ENCODE measurements around the gene ZAR1. TPM values are rescaled to one million over a fixed set of nuclear protein-coding genes. Genes with fewer than 3 reads are reported as not detected.
A peak's percentile ranks its signal among the peaks of the same experiment; 100 is the strongest.

ZAR1 gene
- total and polyA plus RNA-seq, 11 donors: not detected

GRCh38 chr4:48483006-48483776 lies 6.9 kb upstream of the ZAR1 start, which contains the start of gene SLC10A4:
Gene SLC10A4, plus strand, starts transcription at chr4:48483343. Its CDS starts 219 bp downstream, at chr4:48483562.
- 1 to 8% (median 3%) methylated on average over 14 to 85 of the region's 85 CpGs for WGBS, 4 donors
- Histone ChIP-seq H3K4me1 (peaks cover 0 to 16% (median 0%) of the 10 kb centered on the region in 12 donors), H3K36me3 (no peaks in the 10 kb centered on the region), H3K27me3 (peaks cover 13 to 78% (median 41%) of the 10 kb centered on the region in 9 donors), H3K4me3 (peak within 1 kb of the TSS; percentile 8 to 53 (median 44)), H3K9me3 (no peaks in the 10 kb centered on the region), H3K27ac (no peak within 1 kb of the TSS)
- ATAC-seq (peak in 2 of 4 donors; percentile 31 to 38), DNase-seq (peak in 1 of 5 donors; percentile 28)
- TF ChIP-seq CTCF (IDR thresholded peaks at IDR 0.05) (no peak), POLR2A (IDR thresholded peaks at IDR 0.05) (no peak)
- intact Hi-C loops (cut with DNase I): no loop called here

- Histone ChIP-seq H3K27me3 (peaks cover 13 to 86% (median 42%) of the 10 kb centered on the region in 9 donors), H3K27ac (no peak overlapping the region), H3K4me3 (peak overlapping the region; percentile 8 to 53 (median 44)), H3K9me3 (no peaks in the 10 kb centered on the region), H3K4me1 (peaks cover 0 to 12% (median 0%) of the 10 kb centered on the region in 12 donors), H3K36me3 (no peaks in the 10 kb centered on the region)
- ATAC-seq (peak in 2 of 4 donors; percentile 28 to 46), DNase-seq (peak in 1 of 5 donors; percentile 53)
- intact Hi-C loops (cut with DNase I): no loop called here
- 6 to 21% (median 10%) methylated on average over 35 to 66 of the region's 66 CpGs for WGBS, 4 donors
- TF ChIP-seq POLR2A (IDR thresholded peaks at IDR 0.05) (no peak), CTCF (IDR thresholded peaks at IDR 0.05) (no peak)
Measured at GRCh38 chr4:48483777-48484493, 6.1 kb upstream of the ZAR1 start.

GRCh38 chr4:48484494-48485168 lies 5.4 kb upstream of the ZAR1 start:
- Histone ChIP-seq H3K36me3 (no peaks in the 10 kb centered on the region), H3K4me3 (peak overlapping the region in 1 of 12 donors; percentile 46), H3K9me3 (no peaks in the 10 kb centered on the region), H3K27me3 (peaks cover 19 to 87% (median 46%) of the 10 kb centered on the region in 9 donors), H3K27ac (no peak overlapping the region), H3K4me1 (peaks cover 0 to 14% (median under 1%) of the 10 kb centered on the region in 12 donors)
- DNase-seq: no peak
- TF ChIP-seq CTCF (IDR thresholded peaks at IDR 0.05) (no peak), POLR2A (IDR thresholded peaks at IDR 0.05) (no peak)
- no peak for ATAC-seq
- intact Hi-C loops (cut with DNase I): no loop called here
- 32 to 53% (median 47%) methylated on average over 22 of the region's 22 CpGs for WGBS, 4 donors

All from heart left ventricle (tissue), 16 donors.